ENCODE data around the gene VPS9D1.

The VPS9D1 gene

GRCh38 chr16:89732142-89732917 is 11.6 kb upstream of the VPS9D1 start:
- DNase-seq: no peak

- no peak for DNase-seq
These were observed 10.0 kb upstream of the VPS9D1 start for GRCh38 chr16:89730610-89731234.

GRCh38 chr16:89729863-89730593 is 9.3 kb upstream of the VPS9D1 start:
- no peak for DNase-seq

- no peak for DNase-seq
These were observed 8.6 kb upstream of the VPS9D1 start for GRCh38 chr16:89729293-89729692.

GRCh38 chr16:89727406-89728120 is 6.9 kb upstream of the VPS9D1 start:
- no peak for DNase-seq

GRCh38 chr16:89723279-89724250 is 2.9 kb upstream of the VPS9D1 start:
- DNase-seq: no peak

GRCh38 chr16:89722392-89723278 is 1.9 kb upstream of the VPS9D1 start:
- no peak for DNase-seq

GRCh38 chr16:89721546-89722391 is 1.1 kb upstream of the VPS9D1 start:
- DNase-seq: no peak

- no peak for DNase-seq
These were observed 216 bp downstream of the VPS9D1 start for GRCh38 chr16:89720551-89720812.

- DNase-seq: no peak
These were observed 2.8 kb downstream of the VPS9D1 start for GRCh38 chr16:89717688-89718505.

GRCh38 chr16:89716916-89717687 is 3.6 kb downstream of the VPS9D1 start:
- DNase-seq: no peak

GRCh38 chr16:89716493-89716892 is 4.2 kb downstream of the VPS9D1 start:
- no peak for DNase-seq

- DNase-seq: no peak
These were observed 8.4 kb downstream of the VPS9D1 start for GRCh38 chr16:89712274-89712781.

GRCh38 chr16:89711601-89712273 is 9.0 kb downstream of the VPS9D1 start:
- no peak for DNase-seq

- DNase-seq: no peak
These were observed 9.8 kb downstream of the VPS9D1 start for GRCh38 chr16:89710709-89711564.

- DNase-seq: no peak
These were observed 10.8 kb downstream of the VPS9D1 start for GRCh38 chr16:89709716-89710432.

All from NCI-H1092 (cell line).